ENCODE data around the gene GNG13.

GRCh38 chr16:802461-802860 lies 1.9 kb upstream of the GNG13 start:
- TF ChIP-seq CTCF (IDR thresholded peaks at IDR 0.05), result no peak
- no peak for TF ChIP-seq POLR2A (IDR thresholded peaks at IDR 0.05)

All from heart left ventricle (tissue), 13 donors.